H9 (cell line): ENCODE results near the gene MIPOL1. TPM values are rescaled to one million over a fixed set of nuclear protein-coding genes. Genes with fewer than 3 reads are reported as not detected.

Experiments used
- DNase-seq: peaks from one replicate; pipeline ENCODE4 v3.0.0-alpha.2; 2017
- H2AFZ ChIP-seq: one replicate; pipeline ENCODE4 v1.6.1; 2013; ENCODE audit warnings: mild to moderate bottlenecking, low read length, control low read depth, moderate library complexity
- H2AK5ac ChIP-seq: 2 replicates; pipeline ENCODE4 v1.6.1; 2013; ENCODE audit warnings: low read length, control low read depth, mixed read lengths; ENCODE audit not compliant: insufficient read length
- H2BK120ac ChIP-seq: one replicate; pipeline ENCODE4 v1.6.1; 2013; ENCODE audit warnings: low read depth, mild to moderate bottlenecking, low read length, control low read depth, inconsistent platforms; ENCODE audit not compliant: poor library complexity, severe bottlenecking
- H2BK12ac ChIP-seq: 2 replicates; pipeline ENCODE4 v1.6.1; 2013; ENCODE audit warnings: low read length, control low read depth, mixed read lengths, low read depth; ENCODE audit not compliant: insufficient read length
- H2BK15ac ChIP-seq: 2 replicates; pipeline ENCODE4 v1.6.1; 2013; ENCODE audit warnings: low read depth, low read length, control low read depth
- H2BK20ac ChIP-seq: one replicate; pipeline ENCODE4 v1.6.1; 2013; ENCODE audit warnings: low read depth, mild to moderate bottlenecking, low read length, control low read depth, inconsistent platforms; ENCODE audit not compliant: poor library complexity, severe bottlenecking
- H2BK5ac ChIP-seq: 2 replicates; pipeline ENCODE4 v1.6.1; 2013; ENCODE audit warnings: low read length, control low read depth, mixed read lengths; ENCODE audit not compliant: insufficient read length
- H3K14ac ChIP-seq: 2 replicates; pipeline ENCODE4 v1.6.1; 2013; ENCODE audit warnings: low read length, control low read depth; ENCODE audit not compliant: insufficient read depth
- H3K18ac ChIP-seq: 2 replicates; pipeline ENCODE4 v1.6.1; 2013; ENCODE audit warnings: low read depth, mild to moderate bottlenecking, mixed read lengths, low read length, control low read depth; ENCODE audit not compliant: insufficient read length
- H3K23ac ChIP-seq: 2 replicates; pipeline ENCODE4 v1.6.1; 2013; ENCODE audit warnings: low read length, control low read depth, mixed read lengths, low read depth; ENCODE audit not compliant: insufficient read length
- H3K23me2 ChIP-seq: 2 replicates; pipeline ENCODE4 v1.6.1; 2013; ENCODE audit warnings: low read depth, mild to moderate bottlenecking, mixed read lengths, low read length, control low read depth; ENCODE audit not compliant: insufficient read length, poor library complexity, severe bottlenecking
- H3K27ac ChIP-seq: 2 replicates; pipeline ENCODE4 v1.5.1; 2013; ENCODE audit warnings: low read length, control low read depth, mixed read lengths, low read depth; ENCODE audit not compliant: insufficient read length
- H3K27me3 ChIP-seq: 2 replicates; pipeline ENCODE4 v1.6.1; 2013; ENCODE audit warnings: low read length, control low read depth, inconsistent platforms; ENCODE audit not compliant: insufficient read depth
- H3K4ac ChIP-seq: 2 replicates; pipeline ENCODE4 v1.6.1; 2013; ENCODE audit warnings: low read depth, mild to moderate bottlenecking, control low read depth, inconsistent platforms, low read length, moderate library complexity
- H3K4me1 ChIP-seq: 2 replicates; pipeline ENCODE4 v1.6.1; 2013; ENCODE audit warnings: low read length, control low read depth, inconsistent platforms; ENCODE audit not compliant: insufficient read depth
- H3K4me2 ChIP-seq: 2 replicates; pipeline ENCODE4 v1.6.1; 2013; ENCODE audit warnings: low read length, control low read depth, mixed read lengths; ENCODE audit not compliant: insufficient read length, insufficient read depth
- H3K56ac ChIP-seq: 2 replicates; pipeline ENCODE4 v1.6.1; 2013; ENCODE audit warnings: low read depth, mild to moderate bottlenecking, mixed read lengths, low read length, control low read depth; ENCODE audit not compliant: insufficient read length
- H3K79me1 ChIP-seq: 2 replicates; pipeline ENCODE4 v1.6.1; 2013; ENCODE audit warnings: low read depth, mild to moderate bottlenecking, moderate library complexity, low read length, control low read depth, inconsistent platforms; ENCODE audit not compliant: insufficient read depth, poor library complexity, severe bottlenecking
- H3K79me2 ChIP-seq: 2 replicates; pipeline ENCODE4 v1.6.1; 2013; ENCODE audit warnings: low read length, control low read depth, inconsistent platforms; ENCODE audit not compliant: insufficient read depth
- H3K9ac ChIP-seq: 2 replicates; pipeline ENCODE4 v1.6.1; 2013; ENCODE audit warnings: low read length, control low read depth, mixed read lengths; ENCODE audit not compliant: insufficient read length; ENCODE audit errors: extremely low read depth
- H3K9me3 ChIP-seq: one replicate; pipeline ENCODE4 v1.6.1; 2013; ENCODE audit warnings: low read depth, low read length, inconsistent platforms; ENCODE audit not compliant: control insufficient read depth
- H3T11ph ChIP-seq: one replicate; pipeline ENCODE4 v1.6.1; 2013; ENCODE audit warnings: mild to moderate bottlenecking, low read length, control low read depth, inconsistent platforms
- H4K20me1 ChIP-seq: one replicate; pipeline ENCODE4 v1.6.1; 2013; ENCODE audit not compliant: control insufficient read depth, insufficient read length, insufficient read depth
- H4K5ac ChIP-seq: 2 replicates; pipeline ENCODE4 v1.6.1; 2013; ENCODE audit warnings: low read depth, mild to moderate bottlenecking, mixed read lengths, low read length, control low read depth; ENCODE audit not compliant: insufficient read length
- H4K8ac ChIP-seq: replicated peaks from 2 replicates; pipeline ENCODE4 v1.6.1; 2013; ENCODE audit warnings: low read length, control low read depth, mixed read lengths, low read depth; ENCODE audit not compliant: insufficient read length
- H4K91ac ChIP-seq: 2 replicates; pipeline ENCODE4 v1.6.1; 2013; ENCODE audit warnings: low read depth, mild to moderate bottlenecking, moderate library complexity, mixed read lengths, low read length, control low read depth; ENCODE audit not compliant: insufficient read length
- H3K27ac Mint-ChIP-seq, 3 experiments: 2 replicates in 2 of 3; 3 replicates in 1 of 3; pipeline ENCODE4 v1.8.0; 2020 to 2021; ENCODE audit warnings: mixed read lengths in 3 of 3, mild to moderate bottlenecking in 1 of 3, moderate library complexity in 1 of 3
- H3K27me3 Mint-ChIP-seq: 2 replicates; pipeline ENCODE4 v1.8.0; 2021; ENCODE audit warnings: low read depth, mild to moderate bottlenecking, moderate library complexity, mixed read lengths
- H3K36me3 Mint-ChIP-seq, 3 experiments: 2 replicates in 2 of 3; 3 replicates in 1 of 3; pipeline ENCODE4 v1.8.0; 2020 to 2021; ENCODE audit warnings: low read depth in 3 of 3, mixed read lengths in 3 of 3; ENCODE audit not compliant: insufficient read depth in 1 of 3
- H3K4me1 Mint-ChIP-seq, 2 experiments: 2 replicates each; pipeline ENCODE4 v1.8.0; 2020; ENCODE audit warnings: mixed read lengths in 2 of 2
- H3K4me3 Mint-ChIP-seq, 2 experiments: 2 replicates in 1 of 2; 3 replicates in 1 of 2; pipeline ENCODE4 v1.8.0; 2020 to 2021; ENCODE audit warnings: mild to moderate bottlenecking in 2 of 2, mixed read lengths in 2 of 2, moderate library complexity in 1 of 2
- H3K9me3 Mint-ChIP-seq, 2 experiments: 2 replicates in 1 of 2; 3 replicates in 1 of 2; pipeline ENCODE4 v1.8.0; 2020; ENCODE audit warnings: mild to moderate bottlenecking in 2 of 2, mixed read lengths in 2 of 2, moderate library complexity in 1 of 2
- CTCF ChIP-seq: fragments of 200-600 bp; sonication (generic); conservative IDR thresholded peaks from 3 replicates; pipeline ENCODE4 v1.8.0; 2021; ENCODE audit warnings: antibody characterized with exemption, mild to moderate bottlenecking
- WGBS: extraction: QIAGEN DNeasy Blood & Tissue Kit; methylation state at CpG from one replicate; pipeline ENCODE4 v1.1.7; 2013; ENCODE audit warnings: missing lambda C conversion rate, low lambda C conversion rate, mixed read lengths; ENCODE audit not compliant: insufficient read length; ENCODE audit errors: extremely low coverage; 5-methylcytosine and 5-hydroxymethylcytosine counted together
- total RNA-seq: library from RNA; stranded (reverse); gene quantifications from 2 replicates; pipeline ENCODE4 v1.2.1, GENCODE V29; 2021

The MIPOL1 gene
- total RNA-seq, 1 experiment from 2014 or later: 15.6 TPM

GRCh38 chr14:37187294-37187693 is 10.4 kb upstream of the MIPOL1 start:
- no peak overlapping the region for H4K5ac ChIP-seq
- H3K79me1 ChIP-seq: no peaks in the 10 kb centered on the region
- no peak overlapping the region for H3K18ac ChIP-seq
- H3K36me3 Mint-ChIP-seq: no peaks in the 10 kb centered on the region
- no peak overlapping the region for H3K9ac ChIP-seq
- H4K8ac ChIP-seq: no peak overlapping the region
- no peak overlapping the region for H2BK5ac ChIP-seq
- no peak overlapping the region for H3K27ac Mint-ChIP-seq
- no peak overlapping the region for H3K4me2 ChIP-seq
- peaks cover 26% of the 10 kb centered on the region for H3K27me3 Mint-ChIP-seq
- no peaks in the 10 kb centered on the region for H3K79me2 ChIP-seq
- DNase-seq: no peak
- H4K91ac ChIP-seq: no peak overlapping the region
- WGBS: no CpG with 5 or more reads among the region's 3 CpGs
- no peak overlapping the region for H3K23ac ChIP-seq
- no peak overlapping the region for H2BK120ac ChIP-seq
- H2AK5ac ChIP-seq: no peak overlapping the region
- H3K4ac ChIP-seq: no peak overlapping the region
- H3K23me2 ChIP-seq: no peaks in the 10 kb centered on the region
- no peaks in the 10 kb centered on the region for H4K20me1 ChIP-seq
- H3K27ac ChIP-seq: no peak overlapping the region
- H3K27me3 ChIP-seq: no peaks in the 10 kb centered on the region
- no peaks in the 10 kb centered on the region for H3K4me1 ChIP-seq
- H2BK20ac ChIP-seq: no peak overlapping the region
- H3T11ph ChIP-seq: no peak overlapping the region
- no peak overlapping the region for H3K14ac ChIP-seq
- H3K4me1 Mint-ChIP-seq: peaks cover 8 to 9% of the 10 kb centered on the region in 2 experiments; a peak in 3 of 4 replicates
- H2BK12ac ChIP-seq: no peak overlapping the region
- peaks cover 0 to under 1% of the 10 kb centered on the region in 2 experiments; a peak in 2 of 5 replicates for H3K9me3 Mint-ChIP-seq
- no peak for TF ChIP-seq CTCF
- no peaks in the 10 kb centered on the region for H3K9me3 ChIP-seq
- no peak overlapping the region for H3K56ac ChIP-seq
- H2AFZ ChIP-seq: no peak overlapping the region
- H2BK15ac ChIP-seq: no peak overlapping the region
- H3K4me3 Mint-ChIP-seq: no peak overlapping the region
